Gastrocnemius medialis (tissue), 4 donors: Measurements from ENCODE around the gene RFNG.

Source experiments
- POLR2A ChIP-seq, 2 donors: fragments of 450-650 bp; IDR thresholded peaks; one replicate each; pipeline ENCODE4 v1.6.1; 2017; ENCODE audit warnings: antibody characterized with exemption in 2 of 2, mild to moderate bottlenecking in 2 of 2, moderate library complexity in 2 of 2
- TF ChIP-seq, protein P1 (sequence below), 5 experiments: fragments of 450-650 bp in 3 of 5; fragments of 200-600 bp in 2 of 5; sonication (generic) in 2 of 5; IDR thresholded peaks in 4 of 5; conservative IDR thresholded peaks in 1 of 5; 1 replicate in 4 of 5; 2 replicates in 1 of 5; pipeline ENCODE4 v1.5.1; 2016 to 2019; ENCODE audit warnings: antibody characterized with exemption in 5 of 5, mild to moderate bottlenecking in 3 of 5, moderate library complexity in 3 of 5

GRCh38 chr17:82079001-82079677 lies 27.5 kb upstream of the RFNG start:
- TF ChIP-seq, protein P1, sequence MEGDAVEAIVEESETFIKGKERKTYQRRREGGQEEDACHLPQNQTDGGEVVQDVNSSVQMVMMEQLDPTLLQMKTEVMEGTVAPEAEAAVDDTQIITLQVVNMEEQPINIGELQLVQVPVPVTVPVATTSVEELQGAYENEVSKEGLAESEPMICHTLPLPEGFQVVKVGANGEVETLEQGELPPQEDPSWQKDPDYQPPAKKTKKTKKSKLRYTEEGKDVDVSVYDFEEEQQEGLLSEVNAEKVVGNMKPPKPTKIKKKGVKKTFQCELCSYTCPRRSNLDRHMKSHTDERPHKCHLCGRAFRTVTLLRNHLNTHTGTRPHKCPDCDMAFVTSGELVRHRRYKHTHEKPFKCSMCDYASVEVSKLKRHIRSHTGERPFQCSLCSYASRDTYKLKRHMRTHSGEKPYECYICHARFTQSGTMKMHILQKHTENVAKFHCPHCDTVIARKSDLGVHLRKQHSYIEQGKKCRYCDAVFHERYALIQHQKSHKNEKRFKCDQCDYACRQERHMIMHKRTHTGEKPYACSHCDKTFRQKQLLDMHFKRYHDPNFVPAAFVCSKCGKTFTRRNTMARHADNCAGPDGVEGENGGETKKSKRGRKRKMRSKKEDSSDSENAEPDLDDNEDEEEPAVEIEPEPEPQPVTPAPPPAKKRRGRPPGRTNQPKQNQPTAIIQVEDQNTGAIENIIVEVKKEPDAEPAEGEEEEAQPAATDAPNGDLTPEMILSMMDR (IDR thresholded peaks at IDR 0.05 in 4 of 5, conservative IDR thresholded peaks at IDR 0.05 in 1 of 5), result no peak
- no peak for TF ChIP-seq POLR2A (IDR thresholded peaks at IDR 0.05)
